ENCODE results near the gene ALOX5AP. TPM values are rescaled to one million over a fixed set of nuclear protein-coding genes. Genes with fewer than 3 reads are reported as not detected.

ALOX5AP gene
- total and polyA plus RNA-seq, 2 experiments from 2014 or later, result 3.3 to 17.2 TPM

DNA sequence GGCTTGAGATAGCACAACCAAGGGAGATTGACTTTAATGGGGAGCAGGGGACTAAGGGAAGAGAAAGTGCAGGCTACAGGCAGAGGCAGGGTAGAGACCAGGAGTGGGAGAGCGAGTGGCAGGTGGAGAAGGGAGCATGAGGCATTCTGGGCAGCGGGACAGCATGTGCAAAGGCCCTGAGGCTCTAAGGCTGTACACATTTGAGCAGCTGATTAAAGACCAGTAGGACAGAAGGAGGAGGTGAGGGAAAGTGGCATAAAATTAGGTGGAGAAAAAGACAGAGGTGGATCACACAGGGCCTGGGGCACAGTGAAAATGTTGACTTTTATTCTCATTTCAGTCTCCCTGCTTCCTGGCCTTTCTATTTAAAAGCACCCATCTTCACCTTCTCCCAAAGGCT is 74.4 kb downstream of the ALOX5AP start:
- Histone ChIP-seq H3K4me2 (no peak overlapping the region), H3K27ac (no peak overlapping the region), H3K36me3 (replicated peaks; ENCODE audit: insufficient read depth, low read depth) (no peaks in the 10 kb centered on the region), H3K79me2 (no peaks in the 10 kb centered on the region), H3K9me3 (ENCODE audit: low read depth) (no peaks in the 10 kb centered on the region), H3K27me3 (no peaks in the 10 kb centered on the region), H3K4me1 (ENCODE audit: insufficient read depth) (no peaks in the 10 kb centered on the region), H3K4me3 (no peak overlapping the region), H3K9me2 (replicated peaks; ENCODE audit: insufficient read depth) (no peaks in the 10 kb centered on the region), H4K20me1 (ENCODE audit: insufficient read depth, poor library complexity, severe bottlenecking) (no peaks in the 10 kb centered on the region), H2AFZ (no peak overlapping the region)
- no peak for TF ChIP-seq EZH2phosphoT487 (IDR thresholded peaks at IDR 0.05; ENCODE audit: low read depth, severe bottlenecking, unreplicated experiment)
- TF ChIP-seq, protein P1, sequence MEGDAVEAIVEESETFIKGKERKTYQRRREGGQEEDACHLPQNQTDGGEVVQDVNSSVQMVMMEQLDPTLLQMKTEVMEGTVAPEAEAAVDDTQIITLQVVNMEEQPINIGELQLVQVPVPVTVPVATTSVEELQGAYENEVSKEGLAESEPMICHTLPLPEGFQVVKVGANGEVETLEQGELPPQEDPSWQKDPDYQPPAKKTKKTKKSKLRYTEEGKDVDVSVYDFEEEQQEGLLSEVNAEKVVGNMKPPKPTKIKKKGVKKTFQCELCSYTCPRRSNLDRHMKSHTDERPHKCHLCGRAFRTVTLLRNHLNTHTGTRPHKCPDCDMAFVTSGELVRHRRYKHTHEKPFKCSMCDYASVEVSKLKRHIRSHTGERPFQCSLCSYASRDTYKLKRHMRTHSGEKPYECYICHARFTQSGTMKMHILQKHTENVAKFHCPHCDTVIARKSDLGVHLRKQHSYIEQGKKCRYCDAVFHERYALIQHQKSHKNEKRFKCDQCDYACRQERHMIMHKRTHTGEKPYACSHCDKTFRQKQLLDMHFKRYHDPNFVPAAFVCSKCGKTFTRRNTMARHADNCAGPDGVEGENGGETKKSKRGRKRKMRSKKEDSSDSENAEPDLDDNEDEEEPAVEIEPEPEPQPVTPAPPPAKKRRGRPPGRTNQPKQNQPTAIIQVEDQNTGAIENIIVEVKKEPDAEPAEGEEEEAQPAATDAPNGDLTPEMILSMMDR (IDR thresholded peaks at IDR 0.05; ENCODE audit: poor library complexity), result no peak
- no peak for TF ChIP-seq EZH2 (IDR thresholded peaks at IDR 0.05; ENCODE audit: borderline replicate concordance)
- WGBS (ENCODE audit: low lambda C conversion rate, missing lambda C conversion rate), result 98% methylated on average over 2 of the region's 2 CpGs
- no peak for DNase-seq (ENCODE audit: low spot score)

DNA sequence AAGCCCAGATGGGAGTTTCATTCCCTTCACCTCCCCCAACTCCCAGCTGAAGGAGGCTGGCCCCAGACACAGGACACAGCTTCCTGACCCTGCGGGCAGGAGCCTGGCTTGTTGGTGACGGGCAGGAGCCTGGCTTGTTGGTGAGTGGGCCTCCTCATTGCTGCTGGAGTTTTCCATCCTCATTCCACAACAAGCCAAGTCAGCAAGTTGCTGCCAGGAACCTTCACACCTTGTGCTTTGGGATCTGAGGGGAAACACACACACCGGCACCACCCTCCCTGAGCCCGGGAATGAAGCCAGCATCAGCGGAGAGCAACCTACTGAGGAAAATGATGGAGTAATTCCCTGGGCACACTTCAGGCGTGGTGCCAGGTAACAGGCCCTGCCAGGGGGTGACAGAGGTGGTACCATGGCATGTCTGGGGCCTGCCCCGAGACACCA is 74.9 kb downstream of the ALOX5AP start:
- H3K9me3 ChIP-seq (ENCODE audit: low read depth), result no peaks in the 10 kb centered on the region
- no peaks in the 10 kb centered on the region for H3K27me3 ChIP-seq
- H2AFZ ChIP-seq, result no peak overlapping the region
- no peak overlapping the region for H3K4me2 ChIP-seq
- no peaks in the 10 kb centered on the region for H4K20me1 ChIP-seq (ENCODE audit: insufficient read depth, poor library complexity, severe bottlenecking)
- H3K36me3 ChIP-seq (replicated peaks; ENCODE audit: insufficient read depth, low read depth), result no peaks in the 10 kb centered on the region
- TF ChIP-seq EZH2 (IDR thresholded peaks at IDR 0.05; ENCODE audit: borderline replicate concordance), result no peak
- no peak for TF ChIP-seq EZH2phosphoT487 (IDR thresholded peaks at IDR 0.05; ENCODE audit: low read depth, severe bottlenecking, unreplicated experiment)
- TF ChIP-seq, protein P1 (IDR thresholded peaks at IDR 0.05; ENCODE audit: poor library complexity), result no peak
- WGBS (ENCODE audit: low lambda C conversion rate, missing lambda C conversion rate), result 69% methylated on average over 7 of the region's 7 CpGs
- DNase-seq (ENCODE audit: low spot score), result no peak
- no peaks in the 10 kb centered on the region for H3K4me1 ChIP-seq (ENCODE audit: insufficient read depth)
- H3K27ac ChIP-seq, result no peak overlapping the region
- H3K9me2 ChIP-seq (replicated peaks; ENCODE audit: insufficient read depth), result no peaks in the 10 kb centered on the region
- no peaks in the 10 kb centered on the region for H3K79me2 ChIP-seq
- no peak overlapping the region for H3K4me3 ChIP-seq

DNA sequence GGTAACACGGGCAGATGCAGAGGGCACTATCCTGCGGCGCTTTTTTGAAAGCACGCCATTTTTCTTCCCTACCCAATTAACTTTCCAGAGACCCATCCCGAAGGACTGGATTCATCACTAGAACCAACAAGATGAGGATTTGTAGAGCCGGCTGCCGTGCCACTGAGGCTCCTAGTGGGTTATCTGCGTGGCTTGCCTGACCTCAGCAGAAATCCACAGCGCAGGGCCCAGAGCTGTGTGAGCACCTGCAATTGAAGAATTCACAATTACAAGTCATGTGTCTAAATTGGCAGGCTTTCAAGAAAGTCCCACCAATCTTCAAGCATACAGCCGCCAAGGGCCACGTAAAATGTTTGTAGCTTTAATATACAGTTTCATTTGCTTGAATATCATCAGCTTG is 75.5 kb downstream of the ALOX5AP start:
- no peaks in the 10 kb centered on the region for H3K4me1 ChIP-seq (ENCODE audit: insufficient read depth)
- 97% methylated on average over 11 of the region's 11 CpGs for WGBS (ENCODE audit: low lambda C conversion rate, missing lambda C conversion rate)

More for the DNA sequence above, 75.5 kb downstream of the ALOX5AP start:
- Histone ChIP-seq H3K27ac (no peak overlapping the region), H3K79me2 (no peaks in the 10 kb centered on the region), H3K36me3 (replicated peaks; ENCODE audit: insufficient read depth, low read depth) (no peaks in the 10 kb centered on the region), H3K4me2 (no peak overlapping the region), H3K9me3 (ENCODE audit: low read depth) (no peaks in the 10 kb centered on the region), H4K20me1 (ENCODE audit: insufficient read depth, poor library complexity, severe bottlenecking) (no peaks in the 10 kb centered on the region), H2AFZ (no peak overlapping the region), H3K27me3 (no peaks in the 10 kb centered on the region), H3K4me3 (no peak overlapping the region), H3K9me2 (replicated peaks; ENCODE audit: insufficient read depth) (no peaks in the 10 kb centered on the region)
- no peak for DNase-seq (ENCODE audit: low spot score)
- TF ChIP-seq, protein P1 (IDR thresholded peaks at IDR 0.05; ENCODE audit: poor library complexity), result no peak
- TF ChIP-seq EZH2 (IDR thresholded peaks at IDR 0.05; ENCODE audit: borderline replicate concordance) (no peak), EZH2phosphoT487 (IDR thresholded peaks at IDR 0.05; ENCODE audit: low read depth, severe bottlenecking, unreplicated experiment) (no peak)

Other genes with a start within 250 kb of the ALOX5AP start
- gene USPL1, start 117.6 kb upstream of the ALOX5AP start, total RNA-seq, result 22.0 and 26.4 TPM in 2 replicates
- gene USPL1, start 117.6 kb upstream of the ALOX5AP start, polyA plus RNA-seq, result 9.5 and 9.7 TPM in 2 replicates
- 0.03 TPM in 1 of 2 replicates, not detected in the other for gene MEDAG, start 170.7 kb downstream of the ALOX5AP start, total RNA-seq
- 0.28 and 0.30 TPM in 2 replicates for gene MEDAG, start 170.7 kb downstream of the ALOX5AP start, polyA plus RNA-seq
- 0.36 and 0.57 TPM in 2 replicates for gene TEX26, start 197.1 kb downstream of the ALOX5AP start, total RNA-seq
- gene TEX26, start 197.1 kb downstream of the ALOX5AP start, polyA plus RNA-seq, result 1.0 and 1.1 TPM in 2 replicates